MM.1S (cell line): ENCODE results near the gene KLHL13.

Experiments
- DNase-seq: peaks from one replicate; pipeline ENCODE4 v3.0.0-alpha.2; 2015
- H2AFZ ChIP-seq: fragments of 300-600 bp; sonication (generic); 2 replicates; pipeline ENCODE4 v1.6.0; 2016; ENCODE audit warnings: antibody characterized with exemption, low read length
- H3F3A ChIP-seq: fragments of 300-600 bp; sonication (generic); 2 replicates; pipeline ENCODE4 v1.6.1; 2016; ENCODE audit warnings: mild to moderate bottlenecking, antibody characterized with exemption, low read length, moderate library complexity, mixed read lengths; ENCODE audit not compliant: insufficient read depth
- H3K27ac ChIP-seq: fragments of 300-600 bp; sonication (generic); 2 replicates; pipeline ENCODE4 v1.5.1; 2016; ENCODE audit warnings: mild to moderate bottlenecking, low read length
- H3K27me3 ChIP-seq: fragments of 300-600 bp; sonication (generic); replicated peaks from 2 replicates; pipeline ENCODE4 v1.6.0; 2016; ENCODE audit warnings: low read length; ENCODE audit not compliant: insufficient read depth
- H3K36me3 ChIP-seq: fragments of 300-600 bp; sonication (generic); replicated peaks from 2 replicates; pipeline ENCODE4 v1.6.1; 2016; ENCODE audit warnings: mild to moderate bottlenecking, low read length, mixed read lengths; ENCODE audit not compliant: insufficient read depth
- H3K4me1 ChIP-seq: fragments of 300-600 bp; sonication (generic); 2 replicates; pipeline ENCODE4 v1.6.1; 2016; ENCODE audit warnings: low read length, mixed read lengths
- H3K4me2 ChIP-seq: fragments of 300-600 bp; sonication (generic); 2 replicates; pipeline ENCODE4 v1.6.0; 2016; ENCODE audit warnings: low read depth, low read length
- H3K4me3 ChIP-seq: fragments of 300-600 bp; sonication (generic); 2 replicates; pipeline ENCODE4 v1.5.1; 2016; ENCODE audit warnings: low read length, mixed read lengths
- H3K79me2 ChIP-seq: fragments of 300-600 bp; sonication (generic); 2 replicates; pipeline ENCODE4 v1.6.1; 2016; ENCODE audit warnings: mixed run types, low read length, mixed read lengths
- H3K9ac ChIP-seq: fragments of 300-600 bp; sonication (generic); 2 replicates; pipeline ENCODE4 v1.6.1; 2016; ENCODE audit warnings: low read length, mixed read lengths
- H3K9me2 ChIP-seq: fragments of 300-600 bp; sonication (generic); replicated peaks from 2 replicates; pipeline ENCODE4 v1.6.1; 2016; ENCODE audit warnings: mild to moderate bottlenecking, low read length, mixed read lengths; ENCODE audit not compliant: insufficient read depth
- H3K9me3 ChIP-seq: fragments of 300-600 bp; sonication (generic); replicated peaks from 2 replicates; pipeline ENCODE4 v1.6.1; 2016; ENCODE audit warnings: mild to moderate bottlenecking, low read length, mixed read lengths; ENCODE audit not compliant: insufficient read depth
- H4K20me1 ChIP-seq: fragments of 300-600 bp; sonication (generic); 2 replicates; pipeline ENCODE4 v1.6.1; 2016; ENCODE audit warnings: mild to moderate bottlenecking, low read length, moderate library complexity, mixed read lengths; ENCODE audit not compliant: insufficient read depth
- CTCF ChIP-seq: fragments of 300-600 bp; sonication (generic); IDR thresholded peaks from 2 replicates; pipeline ENCODE4 v1.5.1; 2016; ENCODE audit warnings: antibody characterized with exemption, low read length, mixed read lengths
- EZH2 ChIP-seq: fragments of 300-600 bp; sonication (generic); optimal IDR thresholded peaks from 2 replicates; pipeline ENCODE3; 2017; ENCODE audit warnings: low read depth, mild to moderate bottlenecking, antibody characterized with exemption, low read length, mixed read lengths
- EZH2phosphoT487 ChIP-seq: fragments of 300-600 bp; sonication (generic); IDR thresholded peaks from 2 replicates; pipeline ENCODE4 v1.6.1; 2018; ENCODE audit warnings: antibody characterized with exemption, low read length

The KLHL13 gene

DNA sequence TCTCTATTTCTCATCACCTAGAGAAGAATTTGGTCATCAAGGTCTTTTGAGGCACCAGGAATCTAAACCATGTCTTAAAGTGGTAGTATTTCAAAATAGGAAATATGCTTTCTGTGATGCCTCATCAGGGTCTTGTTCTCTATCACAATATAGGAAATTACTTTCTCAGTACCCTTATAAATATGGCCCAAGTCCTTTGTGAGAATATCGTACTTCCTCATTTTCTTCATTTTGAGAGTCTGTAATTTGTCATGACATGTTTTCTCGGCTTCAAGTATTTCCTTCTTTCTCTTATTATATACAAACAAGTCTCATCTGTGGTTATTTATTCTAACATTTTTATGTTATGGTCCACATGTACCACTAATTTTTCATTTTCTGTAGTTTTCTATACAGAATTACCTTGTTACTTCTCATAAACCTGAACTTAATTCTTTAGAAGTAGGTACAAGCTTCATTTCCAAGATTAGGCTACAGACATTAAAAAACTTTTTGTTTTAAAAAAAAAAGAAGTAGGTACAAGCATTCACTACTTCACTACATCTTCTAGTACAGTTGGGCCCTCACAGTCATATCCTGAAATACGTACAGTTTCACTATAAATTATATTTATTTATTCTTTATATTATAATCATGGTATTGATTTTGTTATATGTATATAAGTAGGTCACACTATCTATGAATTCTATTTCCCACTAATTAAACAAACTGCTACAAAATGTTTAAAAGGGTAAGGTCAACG lies 54.4 kb downstream of the KLHL13 start:
- Histone ChIP-seq H3K4me2 (no peak overlapping the region), H3K4me1 (no peaks in the 10 kb centered on the region), H3K9me2 (no peaks in the 10 kb centered on the region), H3K36me3 (no peaks in the 10 kb centered on the region), H3K27ac (no peak overlapping the region), H3K9ac (no peak overlapping the region), H3K4me3 (no peak overlapping the region), H4K20me1 (no peaks in the 10 kb centered on the region), H2AFZ (no peak overlapping the region), H3K79me2 (no peaks in the 10 kb centered on the region), H3K27me3 (no peaks in the 10 kb centered on the region), H3F3A (no peaks in the 10 kb centered on the region), H3K9me3 (no peaks in the 10 kb centered on the region)
- no peak for DNase-seq
- TF ChIP-seq CTCF (no peak), EZH2phosphoT487 (no peak), EZH2 (no peak)

GRCh38 chrX:118058924-118059323 lies 57.7 kb downstream of the KLHL13 start:
- Histone ChIP-seq H3K9ac (no peak overlapping the region), H2AFZ (no peak overlapping the region), H4K20me1 (no peaks in the 10 kb centered on the region), H3K9me3 (no peaks in the 10 kb centered on the region), H3K27ac (no peak overlapping the region), H3K9me2 (no peaks in the 10 kb centered on the region), H3K36me3 (no peaks in the 10 kb centered on the region), H3F3A (no peaks in the 10 kb centered on the region), H3K4me3 (no peak overlapping the region), H3K4me1 (no peaks in the 10 kb centered on the region), H3K79me2 (no peaks in the 10 kb centered on the region), H3K4me2 (no peak overlapping the region), H3K27me3 (no peaks in the 10 kb centered on the region)
- TF ChIP-seq EZH2phosphoT487 (no peak), EZH2 (no peak), CTCF (no peak)
- no peak for DNase-seq

DNA sequence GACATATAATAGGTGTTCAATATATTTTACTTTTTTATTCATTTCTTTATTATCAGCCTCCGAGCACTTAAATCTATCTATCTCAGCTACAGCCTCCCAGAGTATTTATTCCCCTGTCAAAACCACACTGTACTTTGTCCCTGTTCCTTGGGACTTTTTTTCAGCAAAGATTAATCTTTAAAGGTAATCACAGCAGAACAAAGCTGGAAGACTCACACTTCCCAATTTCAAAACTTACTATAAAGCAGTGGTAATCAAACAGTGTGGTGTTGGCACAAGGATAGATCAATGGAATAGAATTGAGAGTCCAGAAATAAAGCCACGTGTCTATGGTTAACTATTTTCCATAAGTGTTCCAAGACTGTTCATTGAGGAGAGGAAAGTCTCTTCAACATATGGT lies 59.7 kb downstream of the KLHL13 start:
- no peak for TF ChIP-seq EZH2phosphoT487
- TF ChIP-seq CTCF, result no peak
- TF ChIP-seq EZH2, result no peak
- no peaks in the 10 kb centered on the region for H4K20me1 ChIP-seq
- H3K9ac ChIP-seq, result no peak overlapping the region
- H3K9me2 ChIP-seq, result no peaks in the 10 kb centered on the region
- H3K36me3 ChIP-seq, result no peaks in the 10 kb centered on the region
- no peak overlapping the region for H3K4me3 ChIP-seq
- H3K27ac ChIP-seq, result no peak overlapping the region
- no peak overlapping the region for H2AFZ ChIP-seq
- DNase-seq, result no peak
- H3K9me3 ChIP-seq, result no peaks in the 10 kb centered on the region
- no peaks in the 10 kb centered on the region for H3K27me3 ChIP-seq
- H3K79me2 ChIP-seq, result no peaks in the 10 kb centered on the region
- no peaks in the 10 kb centered on the region for H3F3A ChIP-seq
- no peak overlapping the region for H3K4me2 ChIP-seq
- no peaks in the 10 kb centered on the region for H3K4me1 ChIP-seq
